HL-60 (cell line): Measurements from ENCODE around the gene SMTNL2.

Experiments
- CTCF ChIP-seq: IDR thresholded peaks from one replicate; pipeline ENCODE4 v1.5.1; 2011; ENCODE audit warnings: low read length, control low read depth, inconsistent platforms; ENCODE audit not compliant: insufficient read depth
- POLR2AphosphoS5 ChIP-seq: IDR thresholded peaks from 2 replicates; pipeline ENCODE4 v1.6.1; 2012; ENCODE audit warnings: low read depth

DNA sequence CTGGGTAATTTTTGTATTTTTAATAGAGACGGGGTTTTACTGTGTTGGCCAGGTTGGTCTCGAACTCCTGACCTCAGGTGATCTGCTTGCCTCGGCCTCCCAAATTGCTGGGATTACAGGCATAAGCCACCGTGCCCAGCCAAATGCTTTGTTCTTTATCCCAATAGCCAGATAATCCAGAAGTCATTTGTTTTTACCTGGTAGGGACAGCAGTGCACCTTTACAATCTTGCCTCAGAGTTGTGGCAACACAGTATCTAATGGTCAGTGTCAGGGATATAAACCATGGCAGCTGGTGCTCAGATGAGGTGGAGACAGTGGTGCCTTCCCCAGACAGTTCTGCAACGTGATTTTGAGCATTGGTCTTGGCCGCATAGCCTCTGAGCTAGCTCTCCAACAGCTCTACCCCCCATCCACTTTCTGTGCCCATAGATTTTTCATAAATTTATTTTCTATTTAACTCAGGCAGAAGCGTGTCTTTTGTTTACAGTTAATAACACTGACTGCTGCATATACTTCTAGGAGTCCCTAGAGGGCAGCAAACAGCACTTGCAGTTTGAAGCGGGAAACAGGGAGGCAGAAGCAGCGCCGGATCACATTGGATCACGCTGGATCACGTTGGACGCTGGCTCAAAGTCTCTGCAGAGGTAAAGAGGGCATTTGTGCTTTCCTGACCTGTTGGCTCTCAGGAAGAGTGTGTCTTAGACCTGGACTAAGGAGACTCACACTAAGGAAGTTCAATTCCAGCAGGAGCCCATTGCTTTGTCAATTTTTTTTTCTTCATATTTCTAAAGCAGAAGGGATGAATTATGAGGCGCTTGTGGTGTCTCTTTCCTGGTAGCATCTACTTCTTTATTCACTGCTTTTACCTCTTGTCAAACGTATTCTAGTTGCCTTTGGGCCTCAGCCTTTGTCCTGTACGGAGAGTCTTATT lies 18.9 kb upstream of the SMTNL2 start:
- TF ChIP-seq CTCF (peak; percentile 50), POLR2AphosphoS5 (no peak)
